Activated naive CD4-positive, alpha-beta T cell treated with anti-CD3 and anti-CD28 coated beads for 36 hours (primary cell): ENCODE measurements around the gene GLIPR2. TPM values are rescaled to one million over a fixed set of nuclear protein-coding genes. Genes with fewer than 3 reads are reported as not detected.
A peak's percentile ranks its signal among the peaks of the same experiment; 100 is the strongest.

Experiments used
- CTCF ChIA-PET: fragments of 350-600 bp; sonication (Branson Sonifier 250); formaldehyde crosslinking; loops from one replicate; lab custom pipeline; 2021; ENCODE audit warnings: antibody characterized with exemption; lab: Charles Lee
- DNase-seq: peaks from one replicate; pipeline ENCODE4 v3.0.0-alpha.2; 2020
- H3K27ac Mint-ChIP-seq: one replicate; pipeline ENCODE4 v1.8.0; 2021; ENCODE audit warnings: mild to moderate bottlenecking, mixed read lengths
- H3K27me3 Mint-ChIP-seq: one replicate; pipeline ENCODE4 v1.8.0; 2021; ENCODE audit warnings: low read depth, mixed read lengths
- H3K36me3 Mint-ChIP-seq: one replicate; pipeline ENCODE4 v1.8.0; 2021; ENCODE audit warnings: low read depth, mixed read lengths
- H3K4me1 Mint-ChIP-seq: one replicate; pipeline ENCODE4 v1.8.0; 2021; ENCODE audit warnings: low read depth, mixed read lengths
- H3K4me3 Mint-ChIP-seq: one replicate; pipeline ENCODE4 v1.8.0; 2021; ENCODE audit warnings: mild to moderate bottlenecking, moderate library complexity, mixed read lengths
- H3K9me3 Mint-ChIP-seq: one replicate; pipeline ENCODE4 v1.8.0; 2021; ENCODE audit warnings: mixed read lengths
- intact Hi-C: fragments of 100-400 bp; cut with micrococcal nuclease; formaldehyde crosslinking; loops from one replicate; pipeline ENCODE4 v1.15.1; 2023
- total RNA-seq, 2 experiments: library from RNA; stranded (reverse); gene quantifications; one replicate each; pipeline ENCODE4 v1.2.3, GENCODE V29; 2021

Gene GLIPR2
- total RNA-seq, 2 experiments from 2014 or later: 8.0 to 9.7 TPM

- DNase-seq: no peak
- H3K27me3 Mint-ChIP-seq: no peaks in the 10 kb centered on the region
- peaks cover 13% of the 10 kb centered on the region for H3K9me3 Mint-ChIP-seq
- CTCF ChIA-PET: no interaction called here
- H3K4me1 Mint-ChIP-seq: peaks cover 88% of the 10 kb centered on the region
- no peak overlapping the region for H3K4me3 Mint-ChIP-seq
- H3K36me3 Mint-ChIP-seq: peaks cover 15% of the 10 kb centered on the region
- intact Hi-C loops: no loop called here
- H3K27ac Mint-ChIP-seq: no peak overlapping the region
These were observed 10.1 kb downstream of the GLIPR2 start for GRCh38 chr9:36146651-36147050.

- no peak overlapping the region for H3K27ac Mint-ChIP-seq
These were observed 11.1 kb downstream of the GLIPR2 start for GRCh38 chr9:36147441-36148175.

GRCh38 chr9:36148311-36149051 lies 11.9 kb downstream of the GLIPR2 start:
- Mint-ChIP-seq H3K36me3 (peaks cover 15% of the 10 kb centered on the region), H3K9me3 (peaks cover 13% of the 10 kb centered on the region), H3K27ac (no peak overlapping the region), H3K4me1 (peaks cover 82% of the 10 kb centered on the region), H3K4me3 (no peak overlapping the region), H3K27me3 (no peaks in the 10 kb centered on the region)
- CTCF ChIA-PET: interaction anchor here (0.6 to 3.6 kb wide), 6 partner anchors 9 to 154 kb away, joined by 3 to 20 read pairs (median 6); no protein-coding TSS in a partner anchor
- intact Hi-C loops: no loop called here
- DNase-seq: peak; percentile 69

More at GRCh38 chr9:36147441-36148175, 11.1 kb downstream of the GLIPR2 start:
- intact Hi-C loops: no loop called here
- peaks cover 15% of the 10 kb centered on the region for H3K36me3 Mint-ChIP-seq
- DNase-seq: no peak
- H3K4me3 Mint-ChIP-seq: no peak overlapping the region
- H3K27me3 Mint-ChIP-seq: no peaks in the 10 kb centered on the region
- H3K9me3 Mint-ChIP-seq: peaks cover 13% of the 10 kb centered on the region
- H3K4me1 Mint-ChIP-seq: peaks cover 86% of the 10 kb centered on the region
- CTCF ChIA-PET: interaction anchor here (0.6 to 1.5 kb wide), 2 partner anchors 45 to 153 kb away, joined by 9 to 12 read pairs; no protein-coding TSS in a partner anchor

GRCh38 chr9:36149197-36149596 lies 12.7 kb downstream of the GLIPR2 start:
- H3K4me3 Mint-ChIP-seq: no peak overlapping the region
- no peak for DNase-seq
- CTCF ChIA-PET: interaction anchor here (0.6 to 3.6 kb wide), 5 partner anchors 10 to 46 kb away, joined by 3 to 20 read pairs (median 4); no protein-coding TSS in a partner anchor
- peaks cover 13% of the 10 kb centered on the region for H3K9me3 Mint-ChIP-seq
- no peaks in the 10 kb centered on the region for H3K27me3 Mint-ChIP-seq
- intact Hi-C loops: no loop called here
- peaks cover 81% of the 10 kb centered on the region for H3K4me1 Mint-ChIP-seq
- no peak overlapping the region for H3K27ac Mint-ChIP-seq
- peaks cover 15% of the 10 kb centered on the region for H3K36me3 Mint-ChIP-seq

GRCh38 chr9:36150574-36151315 lies 14.2 kb downstream of the GLIPR2 start:
- H3K4me3 Mint-ChIP-seq: peak overlapping the region; percentile 80
- peaks cover 7% of the 10 kb centered on the region for H3K9me3 Mint-ChIP-seq
- intact Hi-C loops: loop anchor here (1.0 to 2.0 kb wide), 4 partner anchors 7 to 114 kb away; partner anchors contain the start of genes GLIPR2 and RECK
- CTCF ChIA-PET: interaction anchor here (1.2 to 3.6 kb wide), 6 partner anchors 7 to 48 kb away, joined by 3 to 20 read pairs (median 8); partner anchors contain the start of gene CLTA
- H3K27me3 Mint-ChIP-seq: no peaks in the 10 kb centered on the region
- H3K36me3 Mint-ChIP-seq: peaks cover 9% of the 10 kb centered on the region
- peak overlapping the region; percentile 94 for H3K27ac Mint-ChIP-seq
- no peak for DNase-seq
- H3K4me1 Mint-ChIP-seq: peaks cover 72% of the 10 kb centered on the region

GRCh38 chr9:36151316-36152210 lies 15.0 kb downstream of the GLIPR2 start:
- Mint-ChIP-seq H3K36me3 (peaks cover 8% of the 10 kb centered on the region), H3K4me1 (peaks cover 68% of the 10 kb centered on the region)

GRCh38 chr9:36152741-36153438 lies 16.4 kb downstream of the GLIPR2 start:
- DNase-seq: no peak
- H3K36me3 Mint-ChIP-seq: peaks cover 4% of the 10 kb centered on the region
- H3K9me3 Mint-ChIP-seq: no peaks in the 10 kb centered on the region
- H3K27ac Mint-ChIP-seq: no peak overlapping the region
- intact Hi-C loops: loop anchor here (1.0 kb wide), 1 partner anchor 37 kb away; the partner anchor contains the start of gene CLTA
- H3K27me3 Mint-ChIP-seq: no peaks in the 10 kb centered on the region
- CTCF ChIA-PET: interaction anchor here (0.7 to 3.0 kb wide), 3 partner anchors 15 to 1523 kb away, joined by 3 to 20 read pairs (median 10); no protein-coding TSS in a partner anchor
- peaks cover 59% of the 10 kb centered on the region for H3K4me1 Mint-ChIP-seq
- H3K4me3 Mint-ChIP-seq: no peak overlapping the region

More at GRCh38 chr9:36151316-36152210, 15.0 kb downstream of the GLIPR2 start:
- peak overlapping the region; percentile 94 for H3K27ac Mint-ChIP-seq
- intact Hi-C loops: loop anchor here (1.0 to 2.0 kb wide), 5 partner anchors 8 to 115 kb away; partner anchors contain the start of genes CLTA, GLIPR2 and RECK
- peak overlapping the region; percentile 80 for H3K4me3 Mint-ChIP-seq
- H3K9me3 Mint-ChIP-seq: no peaks in the 10 kb centered on the region
- H3K27me3 Mint-ChIP-seq: no peaks in the 10 kb centered on the region
- DNase-seq: peak; percentile 95
- CTCF ChIA-PET: interaction anchor here (1.7 to 3.6 kb wide), 5 partner anchors 8 to 49 kb away, joined by 4 to 20 read pairs (median 10); partner anchors contain the start of gene CLTA

GRCh38 chr9:36153746-36154145 lies 17.2 kb downstream of the GLIPR2 start:
- CTCF ChIA-PET: no interaction called here
- Mint-ChIP-seq H3K27ac (peak overlapping the region; percentile 41), H3K4me1 (peaks cover 53% of the 10 kb centered on the region)

GRCh38 chr9:36154331-36154952 lies 17.9 kb downstream of the GLIPR2 start:
- Mint-ChIP-seq H3K27ac (no peak overlapping the region), H3K36me3 (peaks cover 4% of the 10 kb centered on the region), H3K27me3 (no peaks in the 10 kb centered on the region), H3K4me1 (peaks cover 48% of the 10 kb centered on the region), H3K4me3 (no peak overlapping the region), H3K9me3 (no peaks in the 10 kb centered on the region)
- intact Hi-C loops: no loop called here
- CTCF ChIA-PET: interaction anchor here (0.9 to 2.0 kb wide), 2 partner anchors 11 to 51 kb away, joined by 3 to 8 read pairs; no protein-coding TSS in a partner anchor
- DNase-seq: no peak

More at GRCh38 chr9:36153746-36154145, 17.2 kb downstream of the GLIPR2 start:
- peaks cover 4% of the 10 kb centered on the region for H3K36me3 Mint-ChIP-seq
- H3K4me3 Mint-ChIP-seq: no peak overlapping the region
- intact Hi-C loops: no loop called here
- H3K27me3 Mint-ChIP-seq: no peaks in the 10 kb centered on the region
- DNase-seq: no peak
- no peaks in the 10 kb centered on the region for H3K9me3 Mint-ChIP-seq

GRCh38 chr9:36156116-36156515 lies 19.6 kb downstream of the GLIPR2 start:
- CTCF ChIA-PET: interaction anchor here (0.6 to 2.0 kb wide), 5 partner anchors 9 to 173 kb away, joined by 3 to 8 read pairs (median 5); no protein-coding TSS in a partner anchor
- H3K4me1 Mint-ChIP-seq: peaks cover 31% of the 10 kb centered on the region
- H3K27ac Mint-ChIP-seq: no peak overlapping the region
- no peaks in the 10 kb centered on the region for H3K9me3 Mint-ChIP-seq
- H3K4me3 Mint-ChIP-seq: no peak overlapping the region
- peaks cover 6% of the 10 kb centered on the region for H3K36me3 Mint-ChIP-seq
- DNase-seq: no peak
- intact Hi-C loops: no loop called here
- no peaks in the 10 kb centered on the region for H3K27me3 Mint-ChIP-seq
